B cell (primary cell): ENCODE measurements around the gene CXCR3. TPM values are rescaled to one million over a fixed set of nuclear protein-coding genes. Genes with fewer than 3 reads are reported as not detected.
"Not testable (repeated sequence)": the region's sequence is repeated elsewhere in the genome, so short reads cannot be mapped to it uniquely, and the experiment has no call there.

Experiments
- ATAC-seq: fragments of 200-7000 bp; cut with Tn5 transposase; one replicate; pipeline ENCODE4 v1.10.0; 2021; ENCODE audit warnings: low read depth, mild to moderate bottlenecking, moderate number of reproducible peaks, moderate library complexity
- CTCF ChIA-PET: fragments of 350-600 bp; sonication (Branson Sonifier 250); formaldehyde crosslinking; loops from one replicate; lab custom pipeline; 2021; ENCODE audit warnings: antibody characterized with exemption, inconsistent platforms; lab: Charles Lee
- POLR2A ChIA-PET: fragments of 350-600 bp; sonication (Branson Sonifier 250); formaldehyde crosslinking; loops from one replicate; lab custom pipeline; 2021; ENCODE audit warnings: antibody characterized with exemption; lab: Charles Lee
- DNase-seq: peaks from one replicate; pipeline ENCODE4 v3.0.0; 2013
- H2AFZ ChIP-seq: 2 replicates; pipeline ENCODE4 v1.6.1; 2012; ENCODE audit warnings: mild to moderate bottlenecking, low read depth, low read length; ENCODE audit not compliant: insufficient read depth, poor library complexity, severe bottlenecking
- H3K27ac ChIP-seq, 2 donors: 1 replicate in 1 of 2; 2 replicates in 1 of 2; pipeline ENCODE4 v1.5.1; 2012 to 2013; ENCODE audit warnings: low read length in 2 of 2, mild to moderate bottlenecking in 2 of 2, moderate library complexity in 1 of 2
- H3K27me3 ChIP-seq, 4 experiments: fragments of 200-600 bp in 1 of 4; sonication (generic) in 1 of 4; replicated peaks in 1 of 4; 1 replicate in 2 of 4; 2 replicates in 2 of 4; pipeline versions ENCODE4 v1.6.1 to v1.7.0; 2013 to 2016; ENCODE audit warnings: low read length in 3 of 4, mild to moderate bottlenecking in 2 of 4, mixed read lengths in 1 of 4, moderate library complexity in 1 of 4; ENCODE audit not compliant: insufficient read depth in 4 of 4, control insufficient read depth in 3 of 4; ENCODE audit errors: control extremely low read depth in 1 of 4
- H3K36me3 ChIP-seq, 2 experiments: replicated peaks in 1 of 2; 1 replicate in 1 of 2; 2 replicates in 1 of 2; pipeline versions ENCODE4 v1.6.1 to v1.7.1; 2013; ENCODE audit warnings: low read length in 1 of 2; ENCODE audit not compliant: insufficient read depth in 2 of 2, control insufficient read depth in 1 of 2; ENCODE audit errors: control extremely low read depth in 1 of 2, extremely low read depth in 1 of 2
- H3K4me1 ChIP-seq, 2 donors: fragments of 200-600 bp in 1 of 2; sonication (generic) in 1 of 2; 1 replicate in 1 of 2; 2 replicates in 1 of 2; pipeline versions ENCODE4 v1.5.1 to v1.6.1; 2013 to 2017; ENCODE audit warnings: low read length in 2 of 2; ENCODE audit not compliant: control insufficient read depth in 2 of 2, insufficient read depth in 2 of 2
- H3K4me2 ChIP-seq: replicated peaks from 2 replicates; pipeline ENCODE3; 2012; ENCODE audit warnings: mild to moderate bottlenecking, low read depth, low read length; ENCODE audit not compliant: poor library complexity, severe bottlenecking
- H3K4me3 ChIP-seq, 5 experiments: fragments of 200-600 bp in 1 of 5; sonication (generic) in 1 of 5; 1 replicate in 3 of 5; 2 replicates in 2 of 5; pipeline versions ENCODE4 v1.5.1 to v1.7.0; 2011 to 2016; ENCODE audit warnings: low read length in 4 of 5, mild to moderate bottlenecking in 4 of 5, low read depth in 2 of 5, control low read depth in 1 of 5, moderate library complexity in 1 of 5; ENCODE audit not compliant: insufficient read depth in 1 of 5; ENCODE audit errors: control extremely low read depth in 1 of 5, extremely low read depth in 1 of 5
- H3K79me2 ChIP-seq: fragments of 200-600 bp; sonication (generic); one replicate; pipeline ENCODE4 v1.6.0; 2016; ENCODE audit warnings: low read length; ENCODE audit not compliant: control insufficient read depth, insufficient read depth
- H3K9ac ChIP-seq: fragments of 200-600 bp; sonication (generic); 2 replicates; pipeline ENCODE4 v1.6.1; 2017; ENCODE audit warnings: mild to moderate bottlenecking, low read length, moderate library complexity
- H3K9me3 ChIP-seq, 3 donors: one replicate each; pipeline versions ENCODE4 v1.6.1 to v1.7.1; 2013; ENCODE audit warnings: low read length in 2 of 3; ENCODE audit not compliant: control insufficient read depth in 2 of 3, insufficient read depth in 1 of 3; ENCODE audit errors: control extremely low read depth in 1 of 3
- H4K20me1 ChIP-seq: 2 replicates; pipeline ENCODE4 v1.6.0; 2012; ENCODE audit warnings: mild to moderate bottlenecking, low read length; ENCODE audit not compliant: insufficient read depth, control insufficient read depth, poor library complexity, severe bottlenecking
- H3K27ac Mint-ChIP-seq: one replicate; pipeline ENCODE4 v1.8.0; 2021; ENCODE audit warnings: mixed read lengths
- H3K27me3 Mint-ChIP-seq: one replicate; pipeline ENCODE4 v1.8.0; 2021; ENCODE audit warnings: mixed read lengths
- H3K4me1 Mint-ChIP-seq: one replicate; pipeline ENCODE4 v1.8.0; 2021; ENCODE audit warnings: mixed read lengths
- H3K4me3 Mint-ChIP-seq: one replicate; pipeline ENCODE4 v1.8.0; 2021; ENCODE audit warnings: mixed read lengths
- H3K9me3 Mint-ChIP-seq: one replicate; pipeline ENCODE4 v1.8.0; 2022; ENCODE audit warnings: mixed read lengths; ENCODE audit not compliant: insufficient read depth
- CTCF ChIP-seq: fragments of 200-600 bp; IDR thresholded peaks from one replicate; pipeline ENCODE4 v1.8.0; 2022; ENCODE audit warnings: antibody characterized with exemption, mild to moderate bottlenecking
- EZH2 ChIP-seq: IDR thresholded peaks from 2 replicates; pipeline ENCODE4 v1.6.1; 2012; ENCODE audit warnings: borderline replicate concordance, low read depth, mild to moderate bottlenecking, moderate library complexity, low read length; ENCODE audit not compliant: insufficient read depth, poor library complexity, severe bottlenecking
- WGBS: methylation state at CpG from one replicate; pipeline ENCODE4 v1.1.5; 2013; ENCODE audit warnings: missing lambda C conversion rate; ENCODE audit not compliant: insufficient coverage; 5-methylcytosine and 5-hydroxymethylcytosine counted together
- intact Hi-C: fragments of 100-400 bp; cut with micrococcal nuclease; formaldehyde crosslinking; loops from one replicate; pipeline ENCODE4 v1.10.0; 2022
- polyA plus RNA-seq: library from polyadenylated mRNA; depleted of rRNA; stranded (reverse); fragments of >200 nt; gene quantifications from 2 replicates; pipeline ENCODE4 v1.2.3, GENCODE V29; 2012
- total RNA-seq, 2 donors: library from RNA; stranded (reverse); fragments of 120-200 nt in 1 of 2; gene quantifications; 1 replicate in 1 of 2; 2 replicates in 1 of 2; pipeline versions ENCODE4 v1.2.3 to v1.2.4, GENCODE V29; 2013 to 2022

CXCR3 gene
- total and polyA plus RNA-seq, 2 donors (not counting 1 experiment from before 2014, with no cell fraction given) = 6.9 to 8.7 TPM

GRCh38 chrX:71599965-71600364 is 18.3 kb downstream of the CXCR3 start:
- no peak for ATAC-seq
- intact Hi-C loops = no loop called here
- H3K27ac ChIP-seq = no peak overlapping the region
- DNase-seq = no peak
- CTCF ChIA-PET = no interaction called here
- no peak overlapping the region for H3K9ac ChIP-seq
- H2AFZ ChIP-seq = no peak overlapping the region
- POLR2A ChIA-PET = interaction anchor here (0.6 kb wide), 1 partner anchor 234 kb away, joined by 3 read pairs; the partner anchor contains the start of gene TAF1
- H3K27me3 Mint-ChIP-seq = no peaks in the 10 kb centered on the region
- no peak overlapping the region for H3K4me3 ChIP-seq
- H3K4me1 ChIP-seq = no peaks in the 10 kb centered on the region
- no peaks in the 10 kb centered on the region for H3K4me1 Mint-ChIP-seq
- peaks cover 0 to 42% of the 10 kb centered on the region in 2 experiments for H3K36me3 ChIP-seq
- H3K9me3 Mint-ChIP-seq = no peaks in the 10 kb centered on the region
- H3K79me2 ChIP-seq = no peaks in the 10 kb centered on the region
- H3K27me3 ChIP-seq = no peaks in the 10 kb centered on the region
- TF ChIP-seq EZH2 (no peak), CTCF (no peak)
- no CpG with 5 or more reads among the region's 2 CpGs for WGBS
- H4K20me1 ChIP-seq = no peaks in the 10 kb centered on the region
- no peaks in the 10 kb centered on the region for H3K9me3 ChIP-seq
- no peak overlapping the region for H3K27ac Mint-ChIP-seq
- H3K4me3 Mint-ChIP-seq = no peak overlapping the region
- no peak overlapping the region for H3K4me2 ChIP-seq

- H3K4me3 Mint-ChIP-seq, DNase-seq, H3K79me2 ChIP-seq, intact Hi-C loops, H3K27ac ChIP-seq, H3K4me1 Mint-ChIP-seq, H3K27ac Mint-ChIP-seq, H3K4me1 ChIP-seq, H3K4me2 ChIP-seq, H3K4me3 ChIP-seq, H3K9me3 ChIP-seq, H4K20me1 ChIP-seq, H3K9me3 Mint-ChIP-seq, POLR2A ChIA-PET, CTCF ChIA-PET, H2AFZ ChIP-seq, H3K27me3 Mint-ChIP-seq, ATAC-seq, H3K9ac ChIP-seq, H3K27me3 ChIP-seq: not testable (repeated sequence)
- H3K36me3 ChIP-seq = peaks cover 0 to 14% of the 10 kb centered on the region in 2 experiments
- no CpG with 5 or more reads among the region's 8 CpGs for WGBS
Measured at GRCh38 chrX:71593210-71593609, 25.1 kb downstream of the CXCR3 start.
